HG03064 (cell line): ENCODE results near the gene TMEM131.
"Not testable (repeated sequence)": the region's sequence is repeated elsewhere in the genome, so short reads cannot be mapped to it uniquely, and the experiment has no call there.

Experiments used
- ATAC-seq: cut with Tn5 transposase; IDR thresholded peaks from one replicate; pipeline ENCODE4 v1.9.1; 2021; ENCODE audit warnings: low read depth; ENCODE audit not compliant: unreplicated experiment

Gene TMEM131

DNA sequence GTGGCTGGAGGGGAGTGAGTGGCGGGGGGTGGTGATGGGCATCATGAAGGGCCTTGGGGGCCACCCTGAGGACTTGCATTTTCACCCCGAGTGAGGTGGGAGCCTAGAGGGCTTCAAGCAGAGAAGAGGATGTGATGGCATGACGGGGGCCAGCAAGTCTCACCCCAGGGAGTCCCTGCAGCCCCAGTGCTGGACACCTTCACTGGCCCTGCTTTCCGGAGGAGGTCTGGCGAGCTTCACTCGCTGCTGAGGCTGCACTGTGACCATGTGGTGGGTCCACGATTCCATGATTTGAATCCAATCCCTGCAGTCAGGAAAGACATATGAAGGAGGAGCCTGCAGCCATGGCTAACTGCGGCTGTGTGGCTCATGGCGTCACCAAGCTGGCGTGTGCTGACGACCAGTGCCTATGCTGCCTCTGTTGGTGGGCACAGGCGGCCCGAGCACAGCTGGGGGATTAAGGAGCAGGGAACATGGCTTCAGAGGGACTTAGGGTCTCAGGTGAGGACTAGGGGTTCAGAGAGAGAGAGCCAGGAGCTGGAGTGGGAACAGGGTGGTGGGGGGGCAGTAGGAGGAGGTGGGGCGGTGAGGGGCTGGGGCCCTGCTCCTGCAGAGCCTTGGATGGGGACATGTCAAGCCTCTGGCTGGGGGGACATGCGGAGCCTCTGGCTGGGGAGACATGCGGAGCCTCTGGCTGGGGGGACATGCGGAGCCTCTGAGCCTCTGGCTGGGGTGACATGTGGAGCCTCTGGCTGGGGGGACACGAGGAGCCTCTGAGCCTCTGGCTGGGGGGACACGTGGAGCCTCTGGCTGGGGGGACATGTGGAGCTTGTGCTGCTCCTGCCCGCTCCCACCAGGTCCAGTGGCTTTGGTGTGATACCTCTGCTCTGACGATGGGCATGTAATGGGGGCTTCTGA is 278.8 kb downstream of the TMEM131 start:
- no peak for ATAC-seq

DNA sequence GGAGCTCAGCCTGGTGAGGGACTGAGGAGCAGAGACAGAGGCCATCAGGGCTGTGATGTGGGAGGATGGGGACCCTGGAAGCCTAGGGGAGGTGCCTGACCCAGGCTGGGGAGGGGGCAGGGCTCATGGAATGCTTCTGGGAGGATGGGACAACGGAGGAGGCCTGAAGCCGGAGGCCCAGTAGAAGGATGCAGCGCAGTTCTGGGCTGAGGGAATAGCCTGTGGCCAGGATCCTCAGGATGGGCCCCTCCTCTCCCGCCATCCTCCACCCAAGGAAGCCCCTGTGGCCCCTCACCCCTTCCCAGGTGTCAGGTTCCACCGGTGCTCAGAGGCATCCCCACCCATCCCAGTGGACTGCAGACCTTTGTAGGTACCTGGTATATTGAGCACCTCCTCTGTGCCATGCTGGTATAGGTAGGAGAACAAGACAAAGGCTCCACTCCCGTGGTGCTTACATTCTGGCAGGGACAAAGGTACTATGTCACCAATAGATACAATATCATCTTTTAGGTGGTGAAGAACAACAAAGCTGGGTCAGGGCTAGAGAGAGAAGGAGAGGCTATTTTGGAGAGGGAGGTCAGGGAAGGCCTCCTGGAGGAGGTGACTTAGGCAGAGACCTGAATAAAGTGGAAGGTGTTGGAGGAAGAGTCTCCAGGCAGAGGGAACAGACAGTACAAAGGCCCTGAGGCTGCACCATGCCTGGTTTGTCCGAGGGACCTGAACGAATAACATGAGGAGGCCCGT is 279.6 kb downstream of the TMEM131 start:
- ATAC-seq: no peak

DNA sequence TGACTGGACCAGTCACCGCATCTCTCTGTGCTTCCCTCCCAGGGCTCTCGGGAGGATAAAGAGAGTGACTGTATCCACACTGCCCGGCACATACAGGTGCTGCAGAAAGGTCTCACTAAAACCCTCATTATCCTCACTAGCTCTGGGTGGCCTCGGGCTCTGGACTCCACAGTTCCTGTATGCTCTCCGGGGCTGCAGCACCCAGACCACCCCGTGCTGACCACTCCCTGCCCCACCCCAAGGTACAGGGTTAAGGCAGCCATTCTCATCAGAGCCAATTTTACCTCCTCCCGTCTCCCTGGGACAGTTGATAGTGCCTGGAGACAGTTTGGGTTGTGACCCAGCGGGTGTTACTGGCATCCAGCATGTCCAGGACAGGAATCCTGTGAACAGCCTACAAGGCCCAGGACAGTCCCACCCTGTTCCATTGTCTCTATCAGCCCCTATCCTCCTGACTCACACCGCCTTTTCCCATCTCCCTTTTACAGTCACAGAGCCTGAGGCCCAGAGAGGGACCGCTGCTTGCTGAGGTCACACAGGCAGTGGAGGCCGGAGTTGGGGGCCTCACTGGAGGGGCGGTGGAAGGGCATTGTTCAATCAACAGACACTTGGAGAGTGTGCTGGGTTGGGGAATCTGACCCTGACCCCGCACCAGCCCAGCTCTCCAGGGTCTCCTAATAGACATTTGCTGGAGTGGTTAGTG is 280.6 kb downstream of the TMEM131 start:
- ATAC-seq: no peak

DNA sequence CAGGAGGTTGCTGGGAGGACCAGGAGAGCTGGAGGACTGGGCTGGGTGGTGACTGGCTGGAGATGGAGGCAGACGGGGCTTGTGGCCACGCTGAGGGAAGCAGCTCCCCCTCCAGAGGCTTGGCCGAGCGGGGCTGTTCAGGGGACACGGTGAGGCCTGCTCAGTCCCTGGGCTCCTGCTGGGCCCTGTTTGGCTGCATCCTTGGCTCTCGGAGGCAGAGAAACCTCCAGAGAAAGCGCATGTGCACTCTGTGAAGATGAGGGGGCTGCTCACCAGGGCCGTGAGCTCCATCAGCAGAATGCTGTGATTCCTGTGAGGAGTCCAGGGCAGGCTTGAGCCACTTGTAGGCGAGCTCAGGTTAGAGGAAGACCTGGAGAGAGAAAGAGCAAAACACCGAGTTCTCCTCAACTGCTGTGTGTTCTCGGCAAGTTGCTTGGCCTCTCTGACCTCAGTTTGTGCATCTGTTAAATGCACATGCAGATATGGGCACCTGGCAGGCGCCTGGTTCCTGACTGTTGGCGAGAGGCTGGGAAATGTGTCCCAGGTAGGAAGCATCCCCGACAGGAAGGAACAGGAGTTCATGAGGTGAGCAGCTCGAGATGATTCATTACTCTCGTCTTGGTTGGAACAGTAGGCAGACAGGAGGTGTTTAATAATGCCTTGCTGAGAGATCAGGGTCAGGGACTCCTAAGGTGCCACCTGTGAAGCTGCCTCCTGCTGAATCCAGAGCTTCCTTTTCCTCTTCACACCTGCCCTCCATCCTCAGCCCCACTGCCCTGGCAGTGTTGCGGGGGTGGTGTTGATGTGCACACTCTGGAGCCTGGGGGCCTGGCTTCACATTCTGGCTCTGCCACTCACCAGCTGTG is 281.4 kb downstream of the TMEM131 start:
- ATAC-seq: no peak

DNA sequence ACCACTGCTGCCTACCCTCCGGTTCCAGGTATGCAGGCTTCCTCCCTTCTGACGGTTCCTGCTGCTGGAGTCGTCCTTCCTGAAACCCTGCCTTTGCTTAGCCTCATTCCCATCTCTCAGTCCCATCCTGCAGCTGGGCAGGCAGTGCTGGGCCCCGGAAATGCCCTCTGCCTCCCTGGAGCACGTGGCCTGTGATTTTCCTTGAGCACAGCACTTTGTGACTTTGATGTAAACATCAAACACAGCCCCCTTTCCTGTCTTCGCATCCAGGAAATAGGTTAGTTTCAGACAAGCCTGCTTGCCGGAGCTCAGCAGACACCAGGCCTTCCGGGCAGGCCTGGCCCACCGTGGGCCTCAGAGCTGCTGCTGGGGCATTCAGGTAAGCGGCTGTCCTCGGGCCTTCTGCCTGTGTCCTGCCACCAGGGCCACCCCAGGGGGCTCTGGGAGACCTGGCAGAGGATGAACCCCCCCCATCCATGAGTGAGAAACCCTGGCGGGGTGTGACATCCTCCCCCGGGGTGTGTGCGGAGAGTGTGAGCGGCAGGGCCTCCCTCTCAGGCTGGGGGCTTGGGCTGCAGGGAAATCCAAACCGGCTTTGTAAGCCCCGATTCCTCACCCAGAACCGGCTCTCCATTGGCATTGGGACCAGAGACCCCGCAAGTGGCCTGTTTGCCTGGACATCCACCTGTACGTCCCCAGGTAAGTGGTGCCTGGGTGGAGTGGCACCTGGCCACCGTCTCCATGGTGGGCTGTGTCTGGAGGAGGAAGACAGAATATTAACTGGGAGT is 282.3 kb downstream of the TMEM131 start, which contains the start of gene ZAP70:
Gene ZAP70, plus strand, starts transcription at position 281 of the 788 bp plus-strand sequence. CDS start 10,461 bp downstream, outside the sequence.
- no peak for ATAC-seq

DNA sequence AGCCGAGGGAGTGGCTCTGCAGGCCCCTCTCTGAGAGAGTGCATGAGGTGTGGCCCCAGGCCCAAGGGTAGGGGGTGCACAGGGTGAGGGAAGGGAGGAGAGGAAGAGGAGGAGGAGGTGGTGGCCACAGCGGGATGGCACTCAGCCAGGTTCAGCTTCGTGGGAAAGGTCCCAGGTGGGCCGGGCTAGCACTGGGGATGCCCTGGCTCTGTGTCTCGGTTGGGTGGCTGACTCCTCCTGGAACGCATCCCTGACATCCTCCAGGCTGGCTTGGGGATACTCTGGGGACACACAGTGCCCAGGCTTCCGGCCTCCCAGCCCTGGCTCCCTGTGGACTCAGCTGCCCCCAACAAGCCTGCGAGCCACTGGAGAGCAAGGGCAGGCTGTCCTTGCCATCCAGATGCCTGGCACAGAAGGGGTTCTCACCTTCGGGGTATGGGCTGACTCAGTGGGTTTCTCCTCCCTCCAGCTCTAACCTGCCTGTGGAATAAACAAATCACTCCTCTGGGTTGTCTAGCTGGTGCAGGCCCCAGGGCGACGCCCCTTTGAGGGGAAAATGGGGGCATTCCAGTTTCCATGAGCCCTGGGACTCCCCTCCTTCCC is 283.0 kb downstream of the TMEM131 start:
- ATAC-seq: no peak

DNA sequence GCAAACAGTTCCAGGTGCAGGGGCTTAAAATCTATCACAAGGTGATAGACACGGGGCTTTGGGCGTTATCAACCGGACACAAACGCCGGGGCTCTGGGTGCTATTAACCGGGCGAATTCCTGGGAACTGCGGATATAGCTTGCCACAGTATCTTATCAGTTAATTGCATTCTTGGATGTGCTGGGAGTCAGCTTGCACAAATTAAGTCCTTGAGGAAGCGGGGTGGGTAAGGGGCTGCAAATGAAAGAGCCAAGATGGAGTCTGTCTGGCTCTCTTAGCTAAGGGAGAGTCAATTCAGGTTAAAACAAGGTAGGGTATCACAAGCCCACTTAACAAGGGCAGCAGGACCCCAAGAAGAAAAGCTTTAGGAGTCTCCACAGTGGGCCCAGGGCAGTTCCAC is 283.6 kb downstream of the TMEM131 start:
- ATAC-seq: not testable (repeated sequence)

DNA sequence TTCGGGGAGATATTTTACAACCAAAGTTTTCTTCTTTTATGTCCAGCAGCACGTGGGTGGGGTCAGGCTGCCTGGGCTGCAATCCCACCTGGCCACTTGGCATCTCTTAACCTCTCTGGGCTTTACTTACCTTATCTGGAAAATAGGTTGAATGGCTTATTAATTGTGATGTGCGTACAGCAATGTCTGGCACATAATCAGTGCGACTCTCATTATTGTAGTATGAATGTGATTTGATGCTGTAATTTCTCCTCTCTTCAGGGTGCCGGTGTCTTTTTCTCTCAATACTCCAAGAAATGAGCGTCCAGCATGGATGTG is 284.4 kb downstream of the TMEM131 start:
- ATAC-seq: no peak

DNA sequence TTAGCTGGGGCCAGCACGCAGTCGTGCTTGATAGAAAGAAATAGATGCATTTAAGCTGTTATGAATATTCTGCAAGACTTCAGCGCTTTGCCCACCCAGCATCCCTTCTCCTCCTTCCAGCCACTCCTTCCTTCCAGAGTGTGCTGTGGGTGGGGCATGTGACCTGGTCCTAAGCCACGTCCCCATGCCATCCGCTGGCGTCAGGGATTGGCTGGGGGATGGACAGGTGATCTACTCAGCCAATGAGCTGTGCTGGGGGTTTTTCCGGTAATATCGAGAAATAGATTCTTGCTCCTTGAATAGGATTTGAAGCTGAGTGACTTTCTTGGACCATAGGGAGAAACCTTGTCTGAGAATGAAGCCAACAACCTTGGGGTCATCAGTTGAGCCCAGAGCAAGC is 287.1 kb downstream of the TMEM131 start:
- no peak for ATAC-seq

DNA sequence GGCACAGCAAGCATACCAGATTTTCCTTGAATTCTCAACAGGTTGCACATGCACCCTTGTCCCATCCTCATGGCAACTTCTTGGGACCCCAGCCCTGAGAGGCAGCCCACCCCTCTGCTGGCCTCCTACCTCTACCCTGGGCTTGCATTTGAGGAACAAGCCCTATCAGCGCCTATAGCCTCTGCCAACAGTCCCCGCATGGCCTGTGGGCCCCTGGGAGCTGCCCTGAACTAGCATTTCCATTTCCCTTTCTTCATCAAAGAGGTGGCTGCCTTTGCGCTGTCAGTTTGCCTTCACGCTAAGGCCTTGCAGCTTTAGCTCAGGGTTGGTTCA is 287.7 kb downstream of the TMEM131 start:
- ATAC-seq: no peak

DNA sequence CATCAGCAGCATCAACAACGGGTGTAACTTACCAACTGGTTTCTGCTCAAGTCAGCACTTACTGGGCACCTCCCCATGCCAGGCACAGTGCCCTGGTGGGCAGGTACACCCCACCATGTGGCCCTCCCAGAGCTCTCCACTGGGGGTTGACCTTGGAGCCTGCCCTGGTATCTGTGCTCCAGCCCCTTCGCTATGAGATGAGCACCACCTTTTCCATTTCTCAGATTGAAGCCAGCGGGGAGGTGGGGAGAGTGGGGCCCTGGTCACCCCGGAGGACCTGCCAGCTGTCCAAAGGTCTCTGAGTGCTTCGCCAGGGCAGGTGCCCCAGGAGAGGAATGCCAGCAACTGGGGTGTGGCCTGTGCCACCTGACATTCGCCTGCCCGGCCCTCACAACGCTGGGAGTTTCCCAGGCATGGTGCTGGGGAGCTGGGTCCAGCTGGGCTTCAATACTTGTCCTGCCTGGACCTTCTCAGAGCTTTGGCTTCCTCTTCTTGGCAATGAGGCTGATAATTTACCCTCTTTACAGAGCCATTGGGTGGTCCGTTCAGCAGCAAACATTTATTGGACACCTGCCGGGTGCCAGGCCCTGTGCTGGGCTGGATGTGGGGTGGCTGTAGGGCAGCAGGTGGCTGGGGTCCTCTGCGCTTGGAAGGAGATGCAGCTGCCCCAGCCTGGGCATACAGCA is 288.2 kb downstream of the TMEM131 start:
- no peak for ATAC-seq

DNA sequence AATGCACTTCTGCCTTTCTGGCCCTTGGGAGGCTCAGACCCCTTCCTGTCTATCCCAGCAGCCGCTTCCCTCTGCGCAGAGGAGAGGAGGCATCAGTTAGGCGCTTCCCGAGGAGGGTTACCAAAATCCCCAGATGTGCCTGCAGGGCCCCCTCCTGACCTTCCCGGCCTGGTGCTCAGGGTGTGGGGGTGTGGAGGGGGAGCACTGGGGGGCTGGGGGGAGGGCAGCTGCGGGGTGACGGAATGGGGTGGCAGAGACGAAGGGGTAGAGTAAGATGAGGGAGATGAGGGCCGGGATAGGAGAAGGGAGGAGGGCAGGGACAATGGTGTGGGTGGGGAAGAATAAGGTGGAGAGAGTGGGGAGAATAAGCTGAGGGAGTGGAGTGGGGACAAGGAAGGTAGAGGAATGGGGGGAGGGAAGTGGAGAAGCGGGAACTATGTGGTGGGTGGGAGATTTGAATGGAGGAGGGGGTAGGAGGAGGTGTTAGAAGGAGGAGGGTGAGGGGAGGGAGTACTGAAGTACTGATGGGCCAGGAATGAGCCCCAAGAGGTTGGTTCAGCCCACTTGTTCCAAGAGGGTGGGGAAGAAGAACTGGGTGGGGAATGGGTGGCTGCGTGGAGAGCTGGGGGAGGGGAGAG is 288.9 kb downstream of the TMEM131 start:
- ATAC-seq: no peak
